HG03175 (cell line): ENCODE data around the gene CADPS.

Experiments
- ATAC-seq: cut with Tn5 transposase; IDR thresholded peaks from one replicate; pipeline ENCODE4 v1.9.1; 2021; ENCODE audit warnings: mild to moderate bottlenecking, moderate library complexity; ENCODE audit not compliant: unreplicated experiment

Gene CADPS

GRCh38 chr3:62462788-62463187, 412.4 kb downstream of the CADPS start:
- no peak for ATAC-seq

- ATAC-seq, result no peak
Measured at GRCh38 chr3:62462104-62462762, 413.0 kb downstream of the CADPS start.

DNA sequence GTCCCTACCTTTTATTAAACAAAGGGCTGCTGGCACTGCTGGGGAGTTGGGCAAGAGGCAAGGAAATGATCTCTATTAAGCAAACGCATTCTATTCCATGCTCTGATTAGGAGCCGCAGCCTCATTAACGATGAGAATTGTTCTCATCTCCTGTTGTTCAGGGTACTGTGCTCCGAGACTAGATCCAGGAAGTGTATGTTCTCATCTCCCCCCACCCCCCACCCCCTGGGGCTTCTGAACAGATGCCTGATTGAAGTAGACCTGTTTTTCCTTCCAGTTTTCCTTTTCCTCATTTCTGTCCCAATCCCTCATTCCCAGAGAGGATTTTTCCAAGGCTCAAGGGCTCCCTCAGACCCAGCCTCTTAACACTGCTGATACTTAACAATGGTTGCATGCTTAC, 420.3 kb downstream of the CADPS start:
- ATAC-seq, result no peak

GRCh38 chr3:62453448-62453847, 421.8 kb downstream of the CADPS start:
- ATAC-seq, result no peak

GRCh38 chr3:62451211-62451887, 423.9 kb downstream of the CADPS start:
- ATAC-seq, result no peak

DNA sequence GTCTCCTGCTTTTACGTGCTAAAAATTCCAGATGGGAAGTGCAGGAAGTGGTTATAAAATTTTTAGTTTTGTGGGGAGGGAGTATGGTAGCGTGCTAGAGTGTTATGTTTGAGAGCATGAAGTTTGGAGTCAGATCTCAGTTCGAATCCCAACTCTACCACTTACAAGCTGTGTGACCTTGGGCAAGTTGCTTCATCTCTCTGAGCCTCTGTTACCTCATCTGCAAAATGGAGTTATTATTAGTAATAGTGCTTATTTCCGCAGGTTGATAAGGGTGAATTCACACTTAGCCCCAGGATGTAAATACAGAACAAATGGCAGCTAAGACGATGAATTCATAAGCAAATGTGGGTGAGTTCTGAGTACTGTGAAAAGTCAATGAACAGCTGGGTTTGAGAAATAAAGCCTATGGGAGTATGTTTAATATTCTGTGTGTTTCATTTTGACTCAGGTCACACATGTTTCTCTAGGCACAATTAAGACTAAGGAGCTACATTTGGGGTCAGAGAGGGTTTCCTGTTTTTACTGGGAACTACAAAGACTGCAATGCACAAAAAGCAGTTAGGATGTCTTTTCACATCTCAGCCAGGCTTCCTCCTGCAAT, 428.8 kb downstream of the CADPS start:
- ATAC-seq, result peak; percentile 62

- no peak for ATAC-seq
Measured at GRCh38 chr3:62445275-62445674, 429.9 kb downstream of the CADPS start.

DNA sequence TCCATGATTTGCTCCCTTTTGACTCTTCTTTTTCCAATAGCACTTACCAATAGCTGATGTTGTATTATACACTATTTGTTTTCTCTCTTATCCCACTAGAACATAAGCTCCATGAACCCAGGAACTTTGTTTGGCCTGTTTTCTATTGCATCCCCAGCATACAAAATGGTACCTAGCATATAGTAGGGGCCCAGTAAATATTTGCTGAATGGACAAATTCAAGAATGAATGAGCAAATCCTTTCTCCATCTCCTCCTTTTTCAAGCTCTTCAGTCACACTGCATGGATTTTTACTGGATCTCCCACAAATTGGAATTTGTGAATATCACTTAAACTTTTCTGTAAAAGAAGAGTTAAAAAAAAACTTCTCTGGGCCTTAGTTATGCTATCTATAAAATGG, 435.2 kb downstream of the CADPS start:
- ATAC-seq, result no peak

DNA sequence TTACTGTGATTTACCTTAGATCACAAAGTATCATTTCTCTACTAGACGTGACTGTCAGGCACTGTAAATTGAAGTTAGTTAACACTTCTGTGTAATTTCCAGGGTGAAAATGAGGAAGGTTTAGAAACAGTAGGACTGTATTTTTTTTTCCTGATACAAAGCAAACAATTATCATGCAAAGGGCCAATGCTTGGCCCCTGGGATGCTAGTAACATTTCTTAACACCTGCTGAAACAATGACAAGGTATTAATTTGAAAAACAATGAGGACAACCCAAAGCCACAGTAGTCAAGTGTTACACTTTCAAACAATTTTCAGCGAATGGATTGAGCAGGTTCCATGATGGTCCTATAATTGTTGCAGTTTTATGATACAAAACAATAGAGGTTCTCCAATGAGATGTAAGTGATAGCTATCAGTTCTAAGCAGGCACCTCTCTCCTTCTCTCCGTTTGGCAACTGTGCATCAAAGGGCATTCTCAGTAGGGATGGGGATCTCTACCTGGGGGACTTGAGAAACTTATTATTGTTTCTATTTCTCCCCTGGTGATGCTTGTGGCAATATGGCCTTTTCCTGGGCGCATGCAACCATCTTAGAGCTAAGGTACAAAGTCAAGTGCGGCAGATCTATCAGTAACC, 435.9 kb downstream of the CADPS start:
- ATAC-seq, result no peak

- no peak for ATAC-seq
Measured at GRCh38 chr3:62436785-62437184, 438.4 kb downstream of the CADPS start.

DNA sequence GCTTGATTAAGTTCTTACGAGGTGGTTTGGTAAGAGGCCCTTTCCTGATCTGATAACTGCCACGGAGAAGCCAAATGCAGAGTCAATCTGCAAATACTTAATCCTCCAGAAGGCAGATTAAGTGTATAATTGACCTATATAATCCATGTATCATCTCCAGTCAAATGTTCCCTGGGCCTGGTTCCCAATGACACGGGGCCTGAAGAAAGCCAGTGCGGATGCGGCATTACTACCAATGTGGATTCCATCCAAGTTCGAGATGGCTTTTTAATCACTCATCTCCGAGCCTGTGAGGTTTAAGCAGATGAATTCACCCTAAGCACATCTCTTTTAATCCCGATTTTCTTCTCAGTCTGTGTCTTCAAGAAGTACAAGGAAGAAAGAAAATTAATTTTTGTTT, 441.8 kb downstream of the CADPS start:
- no peak for ATAC-seq

DNA sequence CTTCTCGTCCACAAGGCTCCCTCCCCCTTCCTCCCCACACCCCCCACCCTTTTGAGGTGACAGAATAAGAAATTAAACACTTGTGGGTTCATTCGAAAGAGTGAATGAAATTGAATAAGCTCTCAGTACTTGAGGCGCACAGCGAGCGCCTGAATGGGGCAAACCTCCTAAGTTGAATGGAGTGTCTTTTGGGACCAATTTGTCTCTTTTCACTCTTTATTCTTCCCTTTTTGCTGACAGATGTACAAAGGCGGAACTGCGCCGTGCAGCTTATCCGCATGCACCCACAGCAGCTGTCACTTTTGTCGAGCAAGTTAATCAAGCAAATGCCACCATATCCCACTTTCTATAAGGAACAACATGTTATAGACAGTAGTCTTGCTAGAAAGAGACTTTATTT, 454.0 kb downstream of the CADPS start:
- no peak for ATAC-seq

GRCh38 chr3:62416144-62416543, 459.1 kb downstream of the CADPS start:
- no peak for ATAC-seq

DNA sequence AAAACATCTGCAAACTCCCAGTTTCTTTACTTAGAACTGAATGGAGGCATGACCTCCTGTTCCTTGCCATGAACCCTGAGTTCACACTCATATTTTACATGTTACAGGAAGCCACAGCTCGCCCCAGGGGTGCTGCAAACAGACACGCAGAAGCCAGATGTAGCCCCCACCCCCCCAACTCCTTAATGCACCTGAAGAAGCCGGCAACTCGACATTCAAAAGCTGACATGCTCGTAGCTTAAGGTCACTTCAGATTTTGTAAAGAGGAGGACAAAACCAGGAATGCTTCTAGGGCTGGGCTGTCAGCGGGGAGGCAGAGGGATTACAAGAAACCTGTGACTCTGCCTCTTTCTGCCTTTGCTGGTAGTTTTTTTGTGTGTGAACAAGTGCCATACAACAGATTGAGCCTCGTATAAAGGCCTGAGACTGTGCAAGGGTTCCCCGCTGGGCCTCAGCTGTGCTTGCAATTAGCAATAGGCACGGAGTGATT, 459.9 kb downstream of the CADPS start:
- no peak for ATAC-seq

DNA sequence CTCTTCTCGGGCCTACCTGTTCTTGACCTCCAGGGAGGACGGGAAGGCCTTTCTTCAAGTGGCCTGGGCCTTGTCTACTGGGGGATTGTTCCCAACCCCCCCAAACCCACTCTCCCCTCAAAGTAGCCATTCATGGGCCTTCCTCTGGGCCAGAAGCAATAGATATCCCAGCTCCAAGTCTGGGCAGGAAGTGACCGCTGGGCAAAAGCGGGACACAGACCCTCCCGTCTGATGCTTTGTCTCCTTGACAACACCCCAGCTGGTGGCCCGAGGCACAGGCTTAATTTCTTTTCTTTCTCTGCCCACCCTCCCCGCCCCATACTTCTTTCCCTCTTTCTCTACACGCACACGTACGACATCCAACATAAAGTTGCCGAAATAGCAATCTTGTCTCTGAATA, 460.4 kb downstream of the CADPS start:
- ATAC-seq, result no peak

GRCh38 chr3:62413687-62414086, 461.5 kb downstream of the CADPS start:
- no peak for ATAC-seq

- ATAC-seq, result no peak
Measured at GRCh38 chr3:62406945-62407344, 468.3 kb downstream of the CADPS start.

GRCh38 chr3:62405566-62405965, 469.6 kb downstream of the CADPS start:
- no peak for ATAC-seq

DNA sequence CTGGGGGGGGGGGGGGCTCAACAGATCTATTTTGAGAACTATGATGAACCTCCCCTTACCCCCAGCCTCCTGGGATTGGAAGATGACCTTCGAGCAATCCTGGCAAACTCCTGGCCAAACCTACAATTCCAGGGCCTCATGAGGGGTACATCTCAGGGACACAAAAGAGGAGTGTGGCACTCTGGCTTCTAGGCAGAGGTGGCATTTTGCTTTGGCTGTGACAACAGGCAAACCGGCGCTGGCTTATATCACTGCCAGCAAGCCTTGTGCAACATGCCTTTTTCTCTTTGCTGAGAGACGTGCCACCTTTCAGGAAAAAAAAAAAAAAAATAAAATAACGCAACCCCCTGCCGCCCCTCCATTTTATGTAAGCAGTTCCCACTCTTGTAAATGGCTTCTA, 470.1 kb downstream of the CADPS start:
- no peak for ATAC-seq

DNA sequence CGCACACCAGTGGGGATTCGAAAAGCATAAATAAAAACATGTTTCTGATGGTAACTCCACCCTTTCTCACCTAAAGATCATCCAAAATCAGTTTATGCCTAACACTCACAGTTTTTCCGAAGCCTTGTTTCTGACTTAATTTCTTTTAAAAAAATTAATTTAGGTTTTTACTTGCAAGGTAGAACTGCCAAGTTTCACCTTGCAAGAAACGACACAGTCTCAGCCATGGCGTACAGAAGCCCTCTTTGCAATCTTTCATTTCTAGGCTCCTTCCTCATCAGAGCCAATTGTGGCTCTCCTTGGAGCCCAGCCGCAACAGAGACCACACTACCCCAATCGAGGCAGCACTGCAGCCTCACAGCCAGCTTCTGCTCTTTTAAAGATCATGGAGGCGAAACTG, 470.9 kb downstream of the CADPS start:
- no peak for ATAC-seq

- ATAC-seq, result no peak
Measured at GRCh38 chr3:62403765-62404164, 471.5 kb downstream of the CADPS start.
